ENCODE data around the gene LPP.

GRCh38 chr3:188686324-188686723, 532.4 kb downstream of the LPP start:
- TF ChIP-seq CTCF (IDR thresholded peaks at IDR 0.05) (no peak), POLR2A (IDR thresholded peaks at IDR 0.05) (no peak)
